ENCODE measurements around the gene ADGRG7. TPM values are rescaled to one million over a fixed set of nuclear protein-coding genes. Genes with fewer than 3 reads are reported as not detected.

ADGRG7 gene
- total RNA-seq, 2 experiments from 2014 or later: 26.5 to 27.0 TPM

DNA sequence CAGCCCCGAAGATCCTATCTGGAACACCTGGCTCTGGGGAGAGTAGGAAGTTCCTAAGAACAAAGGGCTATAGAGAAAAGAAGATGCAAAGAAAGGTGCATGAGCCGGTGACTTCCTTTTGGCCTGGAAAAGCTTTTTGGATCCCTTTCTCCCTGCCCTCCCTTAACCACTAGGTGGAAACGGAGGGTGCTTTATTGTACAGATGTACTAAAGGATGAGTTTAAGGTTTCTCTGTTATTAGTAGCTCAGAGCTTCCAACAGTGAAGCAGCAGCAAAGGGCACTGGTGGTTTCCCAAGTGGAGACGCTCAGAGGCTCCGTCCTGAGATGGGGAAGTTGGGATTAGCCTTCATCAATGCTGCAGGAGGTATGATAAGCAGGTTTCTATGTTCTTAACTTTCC, 5.9 kb upstream of the ADGRG7 start:
- Mint-ChIP-seq H3K27me3 (ENCODE audit: low read depth) (peaks cover 10% of the 10 kb centered on the region), H3K36me3 (ENCODE audit: low read depth) (no peaks in the 10 kb centered on the region), H3K4me1 (ENCODE audit: low read depth) (peaks cover 39% of the 10 kb centered on the region), H3K4me3 (peak overlapping the region; percentile 71), H3K9me3 (ENCODE audit: insufficient read depth) (no peaks in the 10 kb centered on the region), H3K27ac (peak overlapping the region; percentile 78)
- CTCF ChIA-PET: interaction anchor here (0.7 to 5.8 kb wide), 10 partner anchors 12 to 772 kb away, joined by 3 to 47 read pairs (median 4); no protein-coding TSS in a partner anchor
- DNase-seq (no peak), ATAC-seq (peak; percentile 52)
- POLR2A ChIA-PET: interaction anchor here (0.6 kb wide), 1 partner anchor 201 kb away, joined by 4 read pairs; no protein-coding TSS in a partner anchor

DNA sequence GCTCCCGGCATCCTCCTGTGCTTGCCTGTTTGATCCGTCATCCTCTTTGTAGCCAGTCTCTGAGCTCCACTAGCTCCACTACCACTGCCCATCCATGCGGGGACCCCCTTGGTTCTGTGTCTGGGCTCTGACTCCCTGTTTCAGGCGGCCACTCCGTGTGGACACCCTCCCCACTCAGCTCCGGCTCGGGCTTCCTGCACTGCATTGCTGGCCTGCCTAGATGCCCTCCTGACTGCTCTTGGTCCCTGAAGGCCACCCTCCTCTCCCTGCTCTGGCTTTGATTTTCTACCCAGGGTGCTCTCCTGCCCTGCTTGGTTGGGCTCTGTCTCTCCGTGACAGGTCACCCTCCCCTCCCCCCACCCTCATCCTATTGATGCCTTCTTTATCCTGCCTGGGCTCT, 4.0 kb upstream of the ADGRG7 start:
- CTCF ChIA-PET: no interaction called here
- Mint-ChIP-seq H3K4me3 (no peak overlapping the region), H3K27ac (no peak overlapping the region), H3K9me3 (ENCODE audit: insufficient read depth) (peaks cover 4% of the 10 kb centered on the region), H3K36me3 (ENCODE audit: low read depth) (no peaks in the 10 kb centered on the region), H3K4me1 (ENCODE audit: low read depth) (peaks cover 47% of the 10 kb centered on the region), H3K27me3 (ENCODE audit: low read depth) (peaks cover 4% of the 10 kb centered on the region)
- no peak for ATAC-seq
- POLR2A ChIA-PET: no interaction called here
- no peak for DNase-seq

DNA sequence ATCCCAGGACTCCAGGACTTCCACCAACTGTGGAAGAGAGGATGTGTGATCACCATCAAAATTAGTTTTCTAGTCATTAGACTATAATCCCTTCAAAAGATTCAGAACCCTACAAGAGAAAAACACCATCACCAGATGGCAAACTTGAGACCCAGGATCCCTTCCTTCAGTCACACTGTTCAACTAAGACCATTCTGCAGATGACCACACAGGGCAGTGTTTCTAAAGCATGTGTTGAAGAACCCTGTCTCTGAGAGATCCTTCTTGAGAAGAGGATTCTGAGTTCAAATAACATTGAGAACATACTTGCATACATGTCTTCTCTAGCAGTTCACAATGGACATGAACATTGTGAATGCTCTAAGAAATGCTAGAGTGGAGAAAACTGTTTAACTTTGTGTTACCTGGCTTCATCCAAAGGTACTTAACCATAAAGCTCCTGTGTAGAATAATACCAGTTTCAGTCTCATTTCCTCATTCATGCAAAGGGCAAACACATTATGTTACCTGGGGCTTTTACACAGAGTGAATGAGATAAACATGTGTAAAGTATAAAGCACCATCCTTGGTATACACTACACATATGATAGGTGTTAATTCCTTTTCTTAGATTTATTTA, 2.4 kb upstream of the ADGRG7 start:
- H3K27ac Mint-ChIP-seq: no peak overlapping the region
- ATAC-seq (no peak), DNase-seq (no peak)
- H3K27me3 Mint-ChIP-seq (ENCODE audit: low read depth): peaks cover 10% of the 10 kb centered on the region
- no peak overlapping the region for H3K4me3 Mint-ChIP-seq
- peaks cover 31% of the 10 kb centered on the region for H3K4me1 Mint-ChIP-seq (ENCODE audit: low read depth)
- ChIA-PET CTCF (no interaction called here), POLR2A (no interaction called here)
- no peaks in the 10 kb centered on the region for H3K36me3 Mint-ChIP-seq (ENCODE audit: low read depth)
- H3K9me3 Mint-ChIP-seq (ENCODE audit: insufficient read depth): peaks cover 6% of the 10 kb centered on the region

DNA sequence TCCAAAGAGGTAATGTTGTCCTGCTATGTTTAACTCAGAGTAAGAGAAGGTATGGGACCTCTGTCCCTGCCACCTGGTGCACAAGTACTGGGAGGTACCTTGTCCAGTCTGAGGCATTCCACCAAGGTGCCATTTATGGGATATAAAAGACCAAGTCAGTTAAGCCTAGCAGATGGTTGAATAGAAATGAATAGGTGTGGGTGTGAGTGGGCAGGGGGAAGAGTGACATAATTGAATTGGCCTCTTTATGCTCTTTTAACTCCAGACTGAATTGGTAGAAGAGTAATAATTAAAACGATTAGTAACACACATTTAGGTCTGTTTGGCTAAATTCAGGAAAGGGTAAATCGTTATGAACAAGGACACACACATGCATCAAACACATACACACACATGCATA, 562 bp downstream of the ADGRG7 start:
- DNase-seq (no peak), ATAC-seq (no peak)
- POLR2A ChIA-PET: no interaction called here
- Mint-ChIP-seq H3K27ac (no peak overlapping the region), H3K36me3 (ENCODE audit: low read depth) (no peaks in the 10 kb centered on the region), H3K9me3 (ENCODE audit: insufficient read depth) (peaks cover 6% of the 10 kb centered on the region), H3K27me3 (ENCODE audit: low read depth) (peaks cover 16% of the 10 kb centered on the region), H3K4me1 (ENCODE audit: low read depth) (peaks cover 25% of the 10 kb centered on the region), H3K4me3 (no peak overlapping the region)
- CTCF ChIA-PET: interaction anchor here (1.4 to 1.6 kb wide), 2 partner anchors 147 to 293 kb away, joined by 3 to 6 read pairs; no protein-coding TSS in a partner anchor

DNA sequence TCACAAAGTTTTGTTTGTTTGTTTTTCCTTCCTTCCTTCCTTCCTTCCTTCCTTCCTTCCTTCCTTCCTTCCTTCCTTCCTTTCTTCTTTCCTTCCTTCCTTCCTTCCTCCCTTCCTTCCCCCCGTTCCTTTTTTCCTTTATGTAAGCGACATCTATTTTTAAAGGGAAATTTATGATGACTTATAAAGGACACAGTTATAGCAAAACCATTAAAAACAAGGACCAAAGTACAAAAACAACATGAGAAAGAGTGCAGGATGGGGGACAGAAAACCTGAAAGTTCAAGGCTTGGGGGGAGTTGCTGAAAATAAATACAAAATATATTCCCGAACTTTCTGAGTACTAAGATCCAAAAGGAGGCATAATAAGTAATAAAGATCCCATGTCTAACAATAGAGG, 1.8 kb downstream of the ADGRG7 start:
- ChIA-PET CTCF (interaction anchor here (1.4 to 1.6 kb wide), 2 partner anchors 148 to 295 kb away, joined by 3 to 6 read pairs; no protein-coding TSS in a partner anchor), POLR2A (no interaction called here)
- Mint-ChIP-seq H3K9me3 (ENCODE audit: insufficient read depth) (peaks cover 6% of the 10 kb centered on the region), H3K4me3 (no peak overlapping the region), H3K27ac (no peak overlapping the region), H3K27me3 (ENCODE audit: low read depth) (peaks cover 20% of the 10 kb centered on the region), H3K4me1 (ENCODE audit: low read depth) (peaks cover 25% of the 10 kb centered on the region), H3K36me3 (ENCODE audit: low read depth) (peaks cover 4% of the 10 kb centered on the region)
- ATAC-seq (no peak), DNase-seq (no peak)

DNA sequence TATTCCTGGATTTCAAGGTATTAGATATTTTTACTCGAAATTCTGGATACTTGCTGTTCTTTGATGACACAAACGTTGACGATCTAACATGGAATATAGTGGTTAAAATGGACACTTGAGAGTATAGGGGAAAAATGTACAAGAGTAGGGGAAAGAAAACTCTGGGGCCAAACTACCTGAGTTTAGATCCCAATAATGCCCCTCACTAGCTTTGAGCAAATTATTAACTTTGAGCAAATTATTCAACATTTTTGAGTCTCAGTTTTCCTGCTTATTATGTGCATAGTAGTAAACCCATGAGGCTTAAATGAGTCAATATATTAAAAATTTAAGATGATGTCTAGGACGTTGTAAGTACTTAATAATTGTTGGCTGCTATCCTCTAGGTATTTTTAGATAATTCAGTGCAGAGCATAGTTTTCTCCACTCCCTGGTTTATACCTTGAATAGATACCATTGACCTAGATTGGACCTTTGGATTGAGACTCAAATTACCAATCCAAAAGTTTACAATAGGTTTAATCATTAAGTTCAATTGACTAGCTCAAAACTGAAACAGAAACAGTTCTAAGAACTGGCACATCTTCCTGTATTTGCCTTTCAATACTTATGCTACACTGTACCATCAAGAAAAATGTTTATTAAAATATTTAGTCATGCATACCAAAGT, 4.5 kb downstream of the ADGRG7 start:
- no peak for ATAC-seq
- Mint-ChIP-seq H3K27ac (no peak overlapping the region), H3K27me3 (ENCODE audit: low read depth) (peaks cover 18% of the 10 kb centered on the region), H3K4me1 (ENCODE audit: low read depth) (peaks cover 22% of the 10 kb centered on the region), H3K4me3 (no peak overlapping the region), H3K36me3 (ENCODE audit: low read depth) (peaks cover 26% of the 10 kb centered on the region), H3K9me3 (ENCODE audit: insufficient read depth) (peaks cover 6% of the 10 kb centered on the region)
- ChIA-PET CTCF (interaction anchor here (1.0 to 1.4 kb wide), 3 partner anchors 13 to 24 kb away, joined by 3 to 4 read pairs (median 3); no protein-coding TSS in a partner anchor), POLR2A (no interaction called here)
- DNase-seq: no peak

DNA sequence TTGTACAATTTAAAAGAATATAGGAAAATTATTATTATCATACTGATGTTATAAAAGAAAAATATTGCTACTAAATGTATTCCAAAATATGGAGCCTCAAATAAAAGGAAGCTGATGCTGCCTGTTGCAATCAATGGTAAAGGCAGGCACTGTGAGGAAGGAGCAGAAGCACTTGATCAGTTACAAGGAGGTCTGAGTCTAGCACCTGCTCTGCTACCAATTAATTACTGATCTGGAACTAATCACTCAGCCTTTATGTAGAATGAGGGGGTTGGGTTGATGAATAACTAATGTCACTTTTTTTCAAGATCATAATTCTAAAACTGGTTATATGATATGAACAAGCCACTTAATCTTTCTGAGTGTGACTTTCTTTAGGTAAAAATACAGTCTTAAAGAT, 5.5 kb downstream of the ADGRG7 start:
- POLR2A ChIA-PET: no interaction called here
- Mint-ChIP-seq H3K4me3 (no peak overlapping the region), H3K27me3 (ENCODE audit: low read depth) (peaks cover 22% of the 10 kb centered on the region), H3K9me3 (ENCODE audit: insufficient read depth) (peaks cover 6% of the 10 kb centered on the region), H3K27ac (no peak overlapping the region), H3K4me1 (ENCODE audit: low read depth) (peaks cover 12% of the 10 kb centered on the region), H3K36me3 (ENCODE audit: low read depth) (peaks cover 32% of the 10 kb centered on the region)
- DNase-seq (no peak), ATAC-seq (no peak)
- CTCF ChIA-PET: interaction anchor here (1.4 kb wide), 1 partner anchor 25 kb away, joined by 4 read pairs; no protein-coding TSS in a partner anchor

DNA sequence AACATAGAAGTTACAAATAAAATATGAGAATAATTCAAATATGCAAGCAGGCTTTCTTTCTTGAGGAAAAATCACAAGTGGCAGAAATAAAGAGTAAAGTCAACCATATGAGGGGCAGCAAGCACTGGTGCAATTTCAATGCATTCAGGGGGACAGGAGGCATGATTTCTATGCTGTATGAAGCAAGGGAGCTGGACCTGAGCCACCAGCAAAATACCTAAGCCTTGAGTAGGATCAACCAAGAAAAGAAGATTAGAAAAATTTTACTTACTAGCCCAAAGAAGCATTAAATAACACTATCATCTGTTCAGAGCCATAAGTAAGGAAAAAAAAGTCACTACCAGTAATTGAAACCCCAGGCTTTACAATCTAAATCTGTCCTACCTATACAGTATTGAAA, 6.3 kb downstream of the ADGRG7 start:
- ATAC-seq (no peak), DNase-seq (no peak)
- H3K4me1 Mint-ChIP-seq (ENCODE audit: low read depth): peaks cover 9% of the 10 kb centered on the region
- H3K36me3 Mint-ChIP-seq (ENCODE audit: low read depth): peaks cover 35% of the 10 kb centered on the region
- no peak overlapping the region for H3K4me3 Mint-ChIP-seq
- H3K9me3 Mint-ChIP-seq (ENCODE audit: insufficient read depth): no peaks in the 10 kb centered on the region
- CTCF ChIA-PET: no interaction called here
- POLR2A ChIA-PET: no interaction called here
- H3K27me3 Mint-ChIP-seq (ENCODE audit: low read depth): peaks cover 20% of the 10 kb centered on the region
- no peak overlapping the region for H3K27ac Mint-ChIP-seq

DNA sequence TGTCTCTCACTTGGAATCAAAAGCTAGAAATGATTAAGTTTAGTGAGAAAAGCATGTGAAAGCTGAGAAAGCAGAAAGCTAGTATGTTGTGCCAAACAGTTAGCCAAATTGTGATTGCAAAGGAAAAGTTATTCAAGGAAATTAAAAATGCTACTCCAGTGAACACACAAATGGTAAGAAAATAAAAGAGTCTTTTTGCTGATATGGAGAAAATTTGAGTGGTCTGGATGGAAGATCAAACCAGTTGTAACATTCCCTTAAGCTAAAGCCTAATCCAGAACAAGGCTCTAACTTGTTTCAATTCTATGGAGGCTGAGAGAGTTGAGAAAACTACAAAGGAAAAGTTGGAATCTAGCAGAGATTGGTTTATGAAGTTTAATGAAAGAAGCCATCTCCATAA, 11.8 kb downstream of the ADGRG7 start:
- DNase-seq (no peak), ATAC-seq (no peak)
- H3K4me3 Mint-ChIP-seq: no peak overlapping the region
- no peak overlapping the region for H3K27ac Mint-ChIP-seq
- peaks cover 12% of the 10 kb centered on the region for H3K27me3 Mint-ChIP-seq (ENCODE audit: low read depth)
- CTCF ChIA-PET: interaction anchor here (0.6 to 1.9 kb wide), 5 partner anchors 13 to 105 kb away, joined by 3 to 7 read pairs (median 3); no protein-coding TSS in a partner anchor
- POLR2A ChIA-PET: interaction anchor here (0.8 kb wide), 1 partner anchor 89 kb away, joined by 4 read pairs; no protein-coding TSS in a partner anchor
- no peaks in the 10 kb centered on the region for H3K9me3 Mint-ChIP-seq (ENCODE audit: insufficient read depth)
- no peaks in the 10 kb centered on the region for H3K4me1 Mint-ChIP-seq (ENCODE audit: low read depth)
- H3K36me3 Mint-ChIP-seq (ENCODE audit: low read depth): peaks cover 75% of the 10 kb centered on the region

DNA sequence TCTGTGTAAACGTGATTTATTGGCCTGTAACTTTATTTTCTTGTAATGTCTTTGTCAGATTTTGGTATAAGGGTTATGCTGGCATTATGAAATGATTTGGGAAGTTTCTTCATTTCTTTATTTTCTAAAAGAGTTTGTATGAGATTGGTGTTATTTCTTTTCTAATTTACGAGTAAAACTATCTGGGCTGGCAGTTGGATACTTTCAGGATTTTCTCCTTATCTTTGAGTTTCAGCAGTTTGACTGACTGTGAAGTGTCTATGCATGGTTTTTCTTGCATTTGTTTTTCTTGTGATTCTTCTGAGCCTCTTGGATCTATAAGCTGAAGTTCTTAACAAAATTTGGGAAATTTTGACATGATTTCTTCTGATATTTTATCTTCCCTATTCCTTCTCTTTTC, 18.1 kb downstream of the ADGRG7 start:
- Mint-ChIP-seq H3K36me3 (ENCODE audit: low read depth) (peaks cover 44% of the 10 kb centered on the region), H3K9me3 (ENCODE audit: insufficient read depth) (no peaks in the 10 kb centered on the region), H3K4me3 (no peak overlapping the region), H3K27ac (no peak overlapping the region), H3K4me1 (ENCODE audit: low read depth) (peaks cover 9% of the 10 kb centered on the region), H3K27me3 (ENCODE audit: low read depth) (peaks cover 14% of the 10 kb centered on the region)
- DNase-seq (no peak), ATAC-seq (no peak)
- ChIA-PET POLR2A (no interaction called here), CTCF (interaction anchor here (0.9 kb wide), 1 partner anchor 83 kb away, joined by 3 read pairs; no protein-coding TSS in a partner anchor)

DNA sequence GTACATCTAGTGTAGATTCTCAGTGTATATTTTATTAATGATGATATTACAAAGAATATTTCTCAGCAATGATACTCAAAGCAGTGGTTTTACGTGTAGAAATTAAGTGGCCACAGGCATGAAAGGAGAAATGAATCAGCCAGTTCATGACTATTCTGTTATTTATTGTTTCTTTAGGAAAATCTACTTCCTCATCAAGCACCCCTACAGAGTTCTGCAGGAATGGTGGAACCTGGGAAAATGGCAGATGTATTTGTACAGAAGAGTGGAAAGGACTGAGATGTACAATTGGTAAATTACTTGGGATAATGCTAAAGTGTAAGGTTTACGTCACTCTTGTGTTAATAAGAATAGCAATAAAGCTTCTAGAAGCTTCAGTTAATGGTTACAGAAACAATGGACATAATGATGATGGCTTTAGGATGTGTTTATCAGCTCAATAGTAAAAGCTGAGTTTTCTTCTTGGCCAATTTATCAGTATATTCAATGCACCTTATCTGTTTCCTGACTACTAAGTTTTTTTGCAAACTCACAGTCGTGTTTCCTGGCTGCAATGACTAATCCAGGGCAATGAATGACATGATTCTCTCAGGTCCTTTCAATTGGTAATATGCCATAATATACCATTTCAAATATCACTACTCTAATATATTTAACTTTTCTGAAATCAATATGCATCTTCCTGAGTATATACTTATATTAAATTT, 20.2 kb downstream of the ADGRG7 start:
- peaks cover 29% of the 10 kb centered on the region for H3K36me3 Mint-ChIP-seq (ENCODE audit: low read depth)
- H3K4me1 Mint-ChIP-seq (ENCODE audit: low read depth): peaks cover 16% of the 10 kb centered on the region
- H3K27ac Mint-ChIP-seq: no peak overlapping the region
- ChIA-PET POLR2A (interaction anchor here (0.6 kb wide), 1 partner anchor 79 kb away, joined by 5 read pairs; the partner anchor contains the start of gene TFG), CTCF (interaction anchor here (1.0 to 1.8 kb wide), 3 partner anchors 10 to 86 kb away, joined by 3 to 4 read pairs (median 4); no protein-coding TSS in a partner anchor)
- DNase-seq (no peak), ATAC-seq (no peak)
- peaks cover 8% of the 10 kb centered on the region for H3K27me3 Mint-ChIP-seq (ENCODE audit: low read depth)
- no peaks in the 10 kb centered on the region for H3K9me3 Mint-ChIP-seq (ENCODE audit: insufficient read depth)
- no peak overlapping the region for H3K4me3 Mint-ChIP-seq

Data from activated CD8-positive, alpha-beta T cell treated with anti-CD3 and anti-CD28 coated beads, Interleukin-2, amount 10 ng/mL, durations not matched to agents 7 days and 5 days (primary cell).